Measurements from ENCODE around the gene ZSCAN2.

DNA sequence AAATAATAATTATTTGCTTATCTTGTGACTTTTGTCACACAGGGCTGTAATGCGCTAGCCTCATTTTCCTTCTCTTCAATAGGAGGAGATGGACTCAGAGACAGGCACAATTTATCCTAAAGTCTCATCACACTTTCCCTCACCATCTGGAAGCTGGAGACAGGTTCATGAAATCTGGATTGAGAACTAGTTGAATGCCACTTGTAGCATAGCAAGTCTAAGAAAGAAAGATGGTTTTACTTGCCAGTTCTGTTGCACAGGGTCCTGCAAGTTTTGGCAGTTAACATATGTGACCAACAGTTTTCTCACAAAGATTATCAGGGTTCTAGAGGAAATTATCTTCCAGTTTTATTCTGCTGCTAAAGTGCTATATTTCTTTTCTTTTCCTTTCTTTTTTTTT, 9.0 kb upstream of the ZSCAN2 start:
- TF ChIP-seq CTCF (IDR thresholded peaks at IDR 0.05), result no peak
- no peak for TF ChIP-seq ZFX (IDR thresholded peaks at IDR 0.05; ENCODE audit: borderline replicate concordance)
